ENCODE data around the gene IDS. TPM values are rescaled to one million over a fixed set of nuclear protein-coding genes. Genes with fewer than 3 reads are reported as not detected.
A peak's percentile ranks its signal among the peaks of the same experiment; 100 is the strongest.
"Not testable (repeated sequence)": the region's sequence is repeated elsewhere in the genome, so short reads cannot be mapped to it uniquely, and the experiment has no call there.

The IDS gene
- total RNA-seq, 2 donors from 2014 or later: 23.9 to 32.5 TPM

DNA sequence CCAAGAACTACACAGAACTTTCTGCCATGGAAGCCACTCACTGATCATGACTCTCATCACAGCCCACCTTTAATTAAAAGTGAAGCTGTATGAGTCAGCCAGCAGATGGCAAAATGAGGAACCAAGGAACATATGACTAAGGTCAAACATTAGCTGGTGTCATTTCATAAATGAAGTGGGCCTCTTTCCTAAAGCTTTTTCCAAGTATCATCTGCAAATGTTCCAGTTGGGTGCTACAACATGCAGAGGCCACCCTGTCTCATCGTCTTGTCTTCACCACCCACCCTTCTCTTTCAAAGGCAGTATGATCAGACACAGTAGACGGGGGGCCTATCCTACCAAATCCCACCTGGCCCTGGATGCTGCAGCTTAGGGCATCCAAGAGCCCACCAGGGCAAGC is 26.5 kb upstream of the IDS start:
- Histone ChIP-seq H3K4me1 (no peaks in the 10 kb centered on the region), H3K9me3 (no peaks in the 10 kb centered on the region), H3K27ac (no peak overlapping the region), H3K9ac (ENCODE audit: low read depth in 2 of 2, low read length in 2 of 2) (no peak overlapping the region), H3K36me3 (no peaks in the 10 kb centered on the region), H3K4me3 (no peak overlapping the region), H3K27me3 (no peaks in the 10 kb centered on the region)
- TF ChIP-seq, protein P1, sequence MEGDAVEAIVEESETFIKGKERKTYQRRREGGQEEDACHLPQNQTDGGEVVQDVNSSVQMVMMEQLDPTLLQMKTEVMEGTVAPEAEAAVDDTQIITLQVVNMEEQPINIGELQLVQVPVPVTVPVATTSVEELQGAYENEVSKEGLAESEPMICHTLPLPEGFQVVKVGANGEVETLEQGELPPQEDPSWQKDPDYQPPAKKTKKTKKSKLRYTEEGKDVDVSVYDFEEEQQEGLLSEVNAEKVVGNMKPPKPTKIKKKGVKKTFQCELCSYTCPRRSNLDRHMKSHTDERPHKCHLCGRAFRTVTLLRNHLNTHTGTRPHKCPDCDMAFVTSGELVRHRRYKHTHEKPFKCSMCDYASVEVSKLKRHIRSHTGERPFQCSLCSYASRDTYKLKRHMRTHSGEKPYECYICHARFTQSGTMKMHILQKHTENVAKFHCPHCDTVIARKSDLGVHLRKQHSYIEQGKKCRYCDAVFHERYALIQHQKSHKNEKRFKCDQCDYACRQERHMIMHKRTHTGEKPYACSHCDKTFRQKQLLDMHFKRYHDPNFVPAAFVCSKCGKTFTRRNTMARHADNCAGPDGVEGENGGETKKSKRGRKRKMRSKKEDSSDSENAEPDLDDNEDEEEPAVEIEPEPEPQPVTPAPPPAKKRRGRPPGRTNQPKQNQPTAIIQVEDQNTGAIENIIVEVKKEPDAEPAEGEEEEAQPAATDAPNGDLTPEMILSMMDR (IDR thresholded peaks at IDR 0.05): no peak
- intact Hi-C loops (cut with DNase I): no loop called here
- no peak for DNase-seq

DNA sequence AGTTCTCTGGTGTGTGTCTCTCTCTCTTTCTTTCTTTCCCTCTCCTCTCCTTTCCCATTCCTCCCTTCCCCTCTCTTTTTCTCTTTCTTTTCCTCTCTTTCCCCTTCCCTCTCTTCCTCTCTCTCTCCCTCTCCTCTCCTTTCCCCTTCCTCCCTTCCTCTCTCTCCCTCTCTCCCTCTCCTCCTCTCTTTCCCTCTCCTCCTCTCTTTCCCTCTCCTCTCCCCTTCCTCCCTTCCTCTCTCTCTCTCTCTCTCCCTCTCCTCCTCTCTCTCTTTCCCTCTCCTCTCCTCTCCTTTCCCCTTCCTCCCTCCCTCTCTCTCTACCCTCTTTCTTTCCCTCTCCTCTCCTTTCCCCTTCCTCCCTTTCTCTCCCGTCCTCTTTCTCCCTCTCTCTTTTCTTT is 23.3 kb upstream of the IDS start:
- H3K27ac ChIP-seq: no peak overlapping the region
- TF ChIP-seq, protein P1 (IDR thresholded peaks at IDR 0.05): no peak
- H3K9me3 ChIP-seq: no peaks in the 10 kb centered on the region

DNA sequence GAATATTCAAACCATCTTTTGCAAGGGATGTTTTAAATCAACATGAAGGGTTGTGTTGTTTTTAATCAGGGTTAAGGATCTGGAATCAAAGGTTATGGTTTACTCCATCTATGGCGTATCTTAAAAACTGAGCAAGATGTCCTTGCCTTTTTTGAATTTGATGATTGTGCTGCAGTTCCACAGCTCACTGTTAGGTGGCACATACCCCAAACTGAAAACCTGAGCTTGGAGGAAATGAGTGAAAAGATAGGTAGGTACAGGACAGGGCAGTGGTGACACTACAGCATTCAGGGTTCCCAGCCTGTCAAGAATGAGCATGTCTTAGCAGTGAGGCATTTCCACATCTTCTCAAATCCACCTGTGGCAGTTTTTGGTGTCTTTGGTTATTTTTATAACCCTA is 22.6 kb upstream of the IDS start:
- no peaks in the 10 kb centered on the region for H3K4me1 ChIP-seq
- no peaks in the 10 kb centered on the region for H3K9me3 ChIP-seq
- intact Hi-C loops (cut with DNase I): no loop called here
- H3K4me3 ChIP-seq: no peak overlapping the region
- no peaks in the 10 kb centered on the region for H3K27me3 ChIP-seq
- H3K27ac ChIP-seq: no peak overlapping the region
- DNase-seq: no peak
- H3K9ac ChIP-seq (ENCODE audit: low read depth in 2 of 2, low read length in 2 of 2): no peak overlapping the region
- TF ChIP-seq, protein P1 (IDR thresholded peaks at IDR 0.05): peak; percentile 33
- no peaks in the 10 kb centered on the region for H3K36me3 ChIP-seq

More for the DNA sequence above, 23.3 kb upstream of the IDS start:
- intact Hi-C loops (cut with DNase I): no loop called here
- no peaks in the 10 kb centered on the region for H3K4me1 ChIP-seq
- no peaks in the 10 kb centered on the region for H3K27me3 ChIP-seq
- no peak for DNase-seq
- no peak overlapping the region for H3K9ac ChIP-seq (ENCODE audit: low read depth in 2 of 2, low read length in 2 of 2)
- no peaks in the 10 kb centered on the region for H3K36me3 ChIP-seq
- H3K4me3 ChIP-seq: no peak overlapping the region

DNA sequence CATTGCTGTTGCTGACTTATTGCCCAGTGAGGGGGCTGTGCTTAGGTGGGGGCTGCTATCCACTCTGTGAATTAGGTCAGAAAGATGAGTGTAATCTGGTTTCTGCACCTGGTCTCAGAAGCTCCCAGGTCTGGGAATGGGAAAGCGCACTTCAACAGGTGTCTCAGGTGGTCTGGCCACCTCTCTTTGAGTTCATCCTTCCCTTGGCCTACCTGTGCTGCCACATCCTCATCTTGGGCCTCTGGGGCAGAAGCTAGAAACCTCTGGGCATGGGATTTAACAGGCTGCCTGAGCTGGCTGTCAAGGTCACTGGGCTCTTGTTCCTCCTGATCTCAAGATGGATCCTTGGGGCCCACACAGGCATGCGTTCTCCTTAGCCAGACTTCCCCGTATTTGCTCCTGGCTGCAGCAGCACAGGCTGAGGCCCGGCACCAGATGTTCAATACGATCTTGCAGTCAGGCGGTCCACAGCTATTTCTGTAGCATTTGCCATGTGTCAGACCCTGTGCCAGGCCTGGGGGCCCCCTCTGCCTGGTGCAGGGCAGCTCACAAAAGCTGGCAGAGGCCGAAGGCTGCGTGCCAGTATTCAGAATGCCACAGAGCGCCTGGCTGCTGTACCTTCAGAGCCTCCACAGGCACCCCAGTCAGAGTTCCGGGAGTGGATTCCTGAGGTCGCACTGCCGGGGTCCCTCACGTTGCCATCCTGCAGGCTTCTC is 21.4 kb upstream of the IDS start:
- H3K27me3 ChIP-seq; H3K4me1 ChIP-seq; H3K9ac ChIP-seq (ENCODE audit: low read depth in 2 of 2, low read length in 2 of 2); H3K36me3 ChIP-seq; H3K9me3 ChIP-seq; H3K4me3 ChIP-seq; intact Hi-C loops (cut with DNase I); DNase-seq; H3K27ac ChIP-seq: not testable (repeated sequence)

DNA sequence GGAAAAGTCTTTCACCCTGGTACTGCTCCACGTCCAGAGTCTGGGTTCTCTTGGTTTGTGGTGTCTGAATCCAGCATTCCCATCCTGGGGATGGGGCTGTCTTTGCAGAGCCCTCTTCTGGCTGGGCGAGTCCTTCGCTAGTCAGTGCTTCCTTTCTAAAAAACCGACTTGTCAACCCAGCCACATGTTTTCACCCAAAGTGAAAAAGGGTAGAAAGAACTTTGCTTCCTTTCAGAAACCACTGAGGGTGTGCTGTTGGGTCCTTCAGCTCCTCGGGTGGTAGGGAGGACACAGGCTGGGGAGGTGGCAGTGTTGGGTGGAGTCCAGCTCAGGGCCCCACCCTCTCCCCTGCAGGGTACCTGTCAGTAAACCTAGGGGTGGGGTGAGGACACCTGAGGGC is 20.8 kb upstream of the IDS start:
- H3K27me3 ChIP-seq; H3K27ac ChIP-seq; DNase-seq; H3K4me1 ChIP-seq; H3K36me3 ChIP-seq; H3K9ac ChIP-seq (ENCODE audit: low read depth in 2 of 2, low read length in 2 of 2); intact Hi-C loops (cut with DNase I); H3K4me3 ChIP-seq; H3K9me3 ChIP-seq: not testable (repeated sequence)

- H3K27ac ChIP-seq; H3K4me3 ChIP-seq; H3K36me3 ChIP-seq; intact Hi-C loops (cut with DNase I); DNase-seq; H3K27me3 ChIP-seq; H3K4me1 ChIP-seq; H3K9me3 ChIP-seq; H3K9ac ChIP-seq (ENCODE audit: low read depth in 2 of 2, low read length in 2 of 2): not testable (repeated sequence)
Observed at GRCh38 chrX:149525389-149525788, 20.3 kb upstream of the IDS start.

- Histone ChIP-seq H3K27ac (no peak overlapping the region), H3K27me3 (no peaks in the 10 kb centered on the region), H3K4me1 (no peaks in the 10 kb centered on the region), H3K4me3 (no peak overlapping the region), H3K36me3 (no peaks in the 10 kb centered on the region), H3K9ac (ENCODE audit: low read depth in 2 of 2, low read length in 2 of 2) (no peak overlapping the region), H3K9me3 (no peaks in the 10 kb centered on the region)
- no peak for DNase-seq
- TF ChIP-seq, protein P1 (IDR thresholded peaks at IDR 0.05): no peak
- intact Hi-C loops (cut with DNase I): no loop called here
Observed at GRCh38 chrX:149522916-149523315, 17.8 kb upstream of the IDS start.

Measured in colonic mucosa (tissue), 4 donors.